Sigmoid colon (tissue), 7 donors: ENCODE data around the gene NCF2. TPM values are rescaled to one million over a fixed set of nuclear protein-coding genes. Genes with fewer than 3 reads are reported as not detected.

Source experiments
- DNase-seq: peaks from one replicate; pipeline ENCODE4 v3.0.0-alpha.2; 2019
- H3K27ac ChIP-seq, 4 donors: fragments of 200-600 bp; sonication (generic); one replicate each; pipeline ENCODE4 v1.5.1; 2016 to 2019; ENCODE audit warnings: mild to moderate bottlenecking in 1 of 4
- H3K27me3 ChIP-seq, 3 donors: fragments of 200-600 bp; sonication (generic); one replicate each; pipeline ENCODE4 v1.5.1; 2019; ENCODE audit warnings: mild to moderate bottlenecking in 1 of 3
- H3K36me3 ChIP-seq, 4 donors: fragments of 200-600 bp; sonication (generic); one replicate each; pipeline ENCODE4 v1.5.1; 2016 to 2019
- H3K4me1 ChIP-seq, 4 donors: fragments of 200-600 bp; sonication (generic); one replicate each; pipeline ENCODE4 v1.5.1; 2017 to 2019
- H3K4me3 ChIP-seq, 4 donors: fragments of 200-600 bp; sonication (generic); one replicate each; pipeline ENCODE4 v1.5.1; 2017 to 2019; ENCODE audit warnings: mild to moderate bottlenecking in 2 of 4, moderate library complexity in 1 of 4
- H3K9me3 ChIP-seq, 4 donors: fragments of 200-600 bp in 3 of 4; sonication (generic) in 3 of 4; one replicate each; pipeline versions ENCODE4 v1.5.1 to v1.6.1; 2013 to 2019
- EP300 ChIP-seq, 4 donors: sonication (generic); formaldehyde crosslinking; IDR thresholded peaks; one replicate each; pipeline ENCODE4 v1.6.1; 2017; ENCODE audit warnings: antibody characterized with exemption in 4 of 4
- POLR2A ChIP-seq, 2 donors: fragments of 450-650 bp; IDR thresholded peaks; one replicate each; pipeline ENCODE4 v1.6.1; 2016; ENCODE audit warnings: antibody characterized with exemption in 2 of 2, mild to moderate bottlenecking in 2 of 2, moderate library complexity in 2 of 2
- POLR2AphosphoS5 ChIP-seq, 4 donors: sonication (generic); formaldehyde crosslinking; IDR thresholded peaks; one replicate each; pipeline ENCODE4 v1.6.1; 2017; ENCODE audit warnings: antibody characterized with exemption in 4 of 4
- WGBS, 2 donors: extraction: QIAGEN DNeasy Blood & Tissue Kit; methylation state at CpG; one replicate each; pipeline ENCODE4 v1.1.7; 2013; 5-methylcytosine and 5-hydroxymethylcytosine counted together
- intact Hi-C: fragments of 100-400 bp; cut with DNase I; formaldehyde crosslinking; loops from one replicate; pipeline ENCODE4 v1.15.1; 2023
- polyA plus RNA-seq, 3 donors: library from polyadenylated mRNA; stranded (reverse); fragments of 200-250 nt; gene quantifications; one replicate each; pipeline ENCODE4 v1.2.3, GENCODE V29; 2013
- total RNA-seq, 4 donors: library from RNA; depleted of rRNA; stranded (reverse); fragments of >200 nt; gene quantifications; one replicate each; pipeline ENCODE4 v1.1.0, GENCODE V29; 2016
- TF ChIP-seq, protein P1 (sequence below), 4 experiments: fragments of 450-650 bp in 3 of 4; fragments of 200-600 bp in 1 of 4; IDR thresholded peaks; one replicate each; pipeline ENCODE4 v1.5.1; 2016 to 2019; ENCODE audit warnings: antibody characterized with exemption in 4 of 4, mild to moderate bottlenecking in 3 of 4, moderate library complexity in 2 of 4
- donor health status: healthy with polysubstance abuse.
- donor health status: Bipolar disorder and iron deficiency.
- donor health status: healthy.

The NCF2 gene
- total and polyA plus RNA-seq, 7 donors, result 5.0 to 16.3 (median 9.2) TPM

DNA sequence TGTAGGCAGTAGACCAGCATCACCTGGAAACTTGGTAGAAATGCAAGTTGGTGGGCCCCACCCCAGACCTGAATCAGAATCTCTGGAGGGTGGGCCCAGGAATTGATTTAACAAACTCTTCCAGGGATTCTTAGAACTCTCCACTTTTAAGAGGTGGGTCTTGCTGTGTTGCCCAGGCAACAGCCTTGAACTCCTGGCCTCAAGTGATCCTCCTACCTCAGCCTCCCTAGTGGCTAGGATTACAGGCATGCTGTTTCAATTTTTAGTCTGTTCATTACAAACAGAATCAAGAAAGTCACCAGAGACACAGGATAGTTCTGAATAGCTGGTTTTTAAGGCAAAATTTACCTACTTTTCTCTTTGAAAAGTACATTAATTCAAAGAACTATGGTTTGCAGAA lies 31.2 kb downstream of the NCF2 start:
- H3K27me3 ChIP-seq, result no peaks in the 10 kb centered on the region
- TF ChIP-seq POLR2AphosphoS5 (IDR thresholded peaks at IDR 0.05) (no peak), EP300 (IDR thresholded peaks at IDR 0.05) (no peak), POLR2A (IDR thresholded peaks at IDR 0.05) (no peak)
- TF ChIP-seq, protein P1, sequence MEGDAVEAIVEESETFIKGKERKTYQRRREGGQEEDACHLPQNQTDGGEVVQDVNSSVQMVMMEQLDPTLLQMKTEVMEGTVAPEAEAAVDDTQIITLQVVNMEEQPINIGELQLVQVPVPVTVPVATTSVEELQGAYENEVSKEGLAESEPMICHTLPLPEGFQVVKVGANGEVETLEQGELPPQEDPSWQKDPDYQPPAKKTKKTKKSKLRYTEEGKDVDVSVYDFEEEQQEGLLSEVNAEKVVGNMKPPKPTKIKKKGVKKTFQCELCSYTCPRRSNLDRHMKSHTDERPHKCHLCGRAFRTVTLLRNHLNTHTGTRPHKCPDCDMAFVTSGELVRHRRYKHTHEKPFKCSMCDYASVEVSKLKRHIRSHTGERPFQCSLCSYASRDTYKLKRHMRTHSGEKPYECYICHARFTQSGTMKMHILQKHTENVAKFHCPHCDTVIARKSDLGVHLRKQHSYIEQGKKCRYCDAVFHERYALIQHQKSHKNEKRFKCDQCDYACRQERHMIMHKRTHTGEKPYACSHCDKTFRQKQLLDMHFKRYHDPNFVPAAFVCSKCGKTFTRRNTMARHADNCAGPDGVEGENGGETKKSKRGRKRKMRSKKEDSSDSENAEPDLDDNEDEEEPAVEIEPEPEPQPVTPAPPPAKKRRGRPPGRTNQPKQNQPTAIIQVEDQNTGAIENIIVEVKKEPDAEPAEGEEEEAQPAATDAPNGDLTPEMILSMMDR (IDR thresholded peaks at IDR 0.05), result no peak
- H3K27ac ChIP-seq, result no peak overlapping the region
- peaks cover 0 to 28% (median 2%) of the 10 kb centered on the region in 4 donors for H3K36me3 ChIP-seq
- H3K4me1 ChIP-seq, result no peaks in the 10 kb centered on the region
- H3K4me3 ChIP-seq, result no peak overlapping the region
- DNase-seq, result no peak
- H3K9me3 ChIP-seq, result no peaks in the 10 kb centered on the region
- intact Hi-C loops, result no loop called here

DNA sequence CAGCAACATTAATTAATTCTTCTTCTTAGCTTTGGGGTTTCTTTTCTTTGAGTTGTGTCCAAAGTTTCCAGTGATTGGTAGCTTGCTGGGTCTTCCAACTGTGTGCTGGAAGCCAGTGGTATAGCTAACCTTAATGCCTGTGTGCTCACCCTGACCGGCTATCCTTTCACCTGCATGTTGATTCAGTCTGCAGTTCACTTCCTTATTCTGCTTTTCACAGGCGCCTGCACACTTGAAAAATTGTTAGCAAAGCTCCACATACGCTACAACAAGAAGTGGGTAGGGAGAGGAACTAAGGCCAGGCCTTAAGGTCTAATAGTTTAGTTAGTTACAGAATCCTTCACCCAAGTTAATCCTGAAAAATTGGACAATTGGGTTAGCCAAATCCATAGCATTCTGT lies 35.7 kb downstream of the NCF2 start:
- no peak for DNase-seq

DNA sequence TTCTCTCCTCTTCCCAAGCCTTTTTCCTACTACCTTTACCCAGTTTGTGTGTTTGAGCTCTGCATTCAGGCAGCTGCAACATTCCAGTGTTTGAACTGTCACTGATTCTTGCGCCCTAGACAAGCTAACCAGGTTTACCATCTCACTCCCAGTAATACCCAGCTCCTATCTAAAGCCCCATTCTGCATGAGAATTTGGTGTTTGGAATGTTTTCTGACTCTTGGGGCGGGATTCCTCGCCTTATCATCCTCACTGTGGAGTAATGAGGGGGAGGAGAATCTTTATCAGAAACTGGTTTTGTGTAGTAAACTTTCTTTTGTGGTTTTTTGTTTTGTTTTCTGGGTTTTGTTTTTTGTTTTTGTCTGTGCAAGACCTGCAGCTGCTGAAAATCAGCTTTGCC lies 36.5 kb downstream of the NCF2 start:
- Histone ChIP-seq H3K36me3 (peaks cover 4 to 78% (median 28%) of the 10 kb centered on the region in 4 donors), H3K4me1 (no peaks in the 10 kb centered on the region), H3K27me3 (no peaks in the 10 kb centered on the region), H3K4me3 (no peak overlapping the region), H3K9me3 (no peaks in the 10 kb centered on the region), H3K27ac (no peak overlapping the region)
- DNase-seq, result no peak
- 89 to 93% methylated on average over 3 of the region's 3 CpGs for WGBS, 2 donors
- TF ChIP-seq POLR2A (IDR thresholded peaks at IDR 0.05) (no peak), POLR2AphosphoS5 (IDR thresholded peaks at IDR 0.05) (no peak), EP300 (IDR thresholded peaks at IDR 0.05) (no peak)
- TF ChIP-seq, protein P1 (IDR thresholded peaks at IDR 0.05), result no peak
- intact Hi-C loops, result no loop called here

More for the DNA sequence above, 35.7 kb downstream of the NCF2 start:
- Histone ChIP-seq H3K4me3 (no peak overlapping the region), H3K9me3 (no peaks in the 10 kb centered on the region), H3K36me3 (peaks cover 4 to 70% (median 26%) of the 10 kb centered on the region in 4 donors), H3K4me1 (no peaks in the 10 kb centered on the region), H3K27ac (no peak overlapping the region), H3K27me3 (no peaks in the 10 kb centered on the region)
- no peak for TF ChIP-seq POLR2A (IDR thresholded peaks at IDR 0.05)
- no peak for TF ChIP-seq POLR2AphosphoS5 (IDR thresholded peaks at IDR 0.05)
- TF ChIP-seq, protein P1 (IDR thresholded peaks at IDR 0.05), result no peak
- no peak for TF ChIP-seq EP300 (IDR thresholded peaks at IDR 0.05)
- intact Hi-C loops, result no loop called here
- 35 to 44% methylated on average over 3 of the region's 3 CpGs for WGBS, 2 donors

DNA sequence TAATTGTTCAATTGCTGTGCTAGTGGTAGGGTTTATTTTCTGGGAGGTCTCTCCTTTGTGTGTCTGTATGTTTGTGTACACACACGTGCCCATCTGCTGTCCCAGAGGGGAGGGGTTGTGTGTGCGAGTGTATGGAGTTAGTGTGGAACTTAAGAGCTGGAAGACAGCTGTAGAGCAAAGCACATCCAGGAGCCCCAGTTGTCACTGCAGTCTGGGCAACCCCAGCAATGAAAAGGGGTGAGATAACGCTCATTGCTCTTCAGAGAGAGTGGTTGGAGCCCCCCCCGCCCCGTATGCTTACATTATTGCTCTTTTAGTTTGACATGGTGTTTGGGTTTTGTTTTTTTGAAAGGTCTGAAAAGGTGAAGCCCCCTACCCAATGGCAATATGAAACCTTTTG lies 36.9 kb downstream of the NCF2 start:
- Histone ChIP-seq H3K36me3 (peaks cover 4 to 82% (median 28%) of the 10 kb centered on the region in 4 donors), H3K27me3 (no peaks in the 10 kb centered on the region), H3K27ac (no peak overlapping the region), H3K9me3 (no peaks in the 10 kb centered on the region), H3K4me3 (no peak overlapping the region), H3K4me1 (no peaks in the 10 kb centered on the region)
- intact Hi-C loops, result no loop called here
- DNase-seq, result no peak
- WGBS, 2 donors, result 80 to 82% methylated on average over 5 of the region's 5 CpGs
- no peak for TF ChIP-seq POLR2AphosphoS5 (IDR thresholded peaks at IDR 0.05)

DNA sequence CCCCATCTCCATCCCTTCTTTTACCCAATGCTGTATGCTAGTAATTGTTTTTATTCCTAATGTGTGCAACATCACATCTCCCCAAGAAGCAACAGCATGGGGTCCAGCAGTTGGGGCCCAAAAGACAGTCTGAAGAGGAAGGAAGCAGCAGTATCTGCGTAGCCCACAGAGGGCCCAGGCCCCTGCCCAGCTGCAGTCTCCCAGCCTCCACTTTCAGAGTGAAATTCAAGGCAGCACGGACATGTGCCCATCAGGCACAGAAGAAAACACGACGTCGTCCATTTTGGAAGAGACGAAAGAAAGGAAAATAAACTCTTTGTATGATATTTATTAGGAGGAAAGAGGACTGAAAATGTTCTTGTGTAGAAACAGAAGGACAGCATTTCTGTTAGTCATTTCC lies 37.4 kb downstream of the NCF2 start:
- 93 to 94% methylated on average over 6 of the region's 6 CpGs for WGBS, 2 donors
- DNase-seq, result no peak
- H3K36me3 ChIP-seq, result peaks cover 4 to 82% (median 28%) of the 10 kb centered on the region in 4 donors
- no peak overlapping the region for H3K4me3 ChIP-seq
- H3K9me3 ChIP-seq, result no peaks in the 10 kb centered on the region
- no peaks in the 10 kb centered on the region for H3K4me1 ChIP-seq
- no peaks in the 10 kb centered on the region for H3K27me3 ChIP-seq
- TF ChIP-seq POLR2A (IDR thresholded peaks at IDR 0.05), result no peak
- H3K27ac ChIP-seq, result no peak overlapping the region
- intact Hi-C loops, result no loop called here

DNA sequence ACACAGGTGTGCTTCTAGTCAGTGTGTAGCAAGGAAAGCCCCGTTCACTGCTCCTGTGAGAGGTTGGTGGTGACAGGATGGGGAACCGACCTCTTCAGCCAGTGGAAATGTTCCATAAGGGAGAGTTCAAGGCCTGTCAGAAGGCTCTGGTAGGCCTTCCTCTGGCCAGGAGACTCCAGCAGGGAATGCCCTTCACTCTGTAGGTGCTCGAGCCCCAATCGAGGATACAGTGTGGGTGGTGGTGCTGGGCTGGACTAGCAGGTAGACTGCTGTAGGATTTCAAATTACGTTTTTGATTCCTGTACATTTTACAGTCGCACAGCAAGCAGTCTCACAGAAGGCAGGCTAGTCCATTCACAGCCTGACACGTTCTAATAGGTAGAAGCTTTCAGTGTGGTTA lies 37.8 kb downstream of the NCF2 start:
- H3K4me3 ChIP-seq, result no peak overlapping the region
- no peaks in the 10 kb centered on the region for H3K27me3 ChIP-seq
- no peaks in the 10 kb centered on the region for H3K4me1 ChIP-seq
- DNase-seq, result no peak
- TF ChIP-seq, protein P1 (IDR thresholded peaks at IDR 0.05), result no peak
- TF ChIP-seq POLR2A (IDR thresholded peaks at IDR 0.05) (no peak), EP300 (IDR thresholded peaks at IDR 0.05) (no peak), POLR2AphosphoS5 (IDR thresholded peaks at IDR 0.05) (no peak)
- no peaks in the 10 kb centered on the region for H3K9me3 ChIP-seq
- WGBS, 2 donors, result 91 to 94% methylated on average over 7 of the region's 7 CpGs
- H3K27ac ChIP-seq, result no peak overlapping the region
- intact Hi-C loops, result no loop called here
- H3K36me3 ChIP-seq, result peaks cover 4 to 82% (median 28%) of the 10 kb centered on the region in 4 donors
